ENCODE data around the gene SPECC1. TPM values are rescaled to one million over a fixed set of nuclear protein-coding genes. Genes with fewer than 3 reads are reported as not detected.

Gene SPECC1
- total RNA-seq, result 21.9 and 27.8 TPM in 2 replicates

GRCh38 chr17:20009302-20010098, at the start of gene SPECC1:
Gene SPECC1 (plus strand): TSS chr17:20009359. CDS start chr17:20096652, 87,293 bp downstream.

GRCh38 chr17:19977293-19978208, 31.6 kb upstream of the SPECC1 start, which contains the start of gene AKAP10:
Gene AKAP10 (minus strand): TSS chr17:19977828. CDS start chr17:19977679, 149 bp downstream.

Small RNAs within 50 kb of the gene (small RNA-seq; reads per million reads assigned to genes)
- gene AC008088.1 (not detected), gene RNU6-1057P (not detected), gene RNU6-258P (not detected), gene RNU6-467P (not detected)

Other genes with a start within 250 kb of the SPECC1 start
- gene ULK2, start 141.4 kb upstream of the SPECC1 start, total RNA-seq, result 31.6 and 32.7 TPM in 2 replicates
- 25.3 and 31.8 TPM in 2 replicates for gene AKAP10, start 31.5 kb upstream of the SPECC1 start, total RNA-seq